Type B pancreatic cell (in vitro differentiated cells): ENCODE data around the gene FRAS1. TPM values are rescaled to one million over a fixed set of nuclear protein-coding genes. Genes with fewer than 3 reads are reported as not detected.

ENCODE experiments used
- DNase-seq: peaks from one replicate; pipeline ENCODE4 v3.0.0; 2021; ENCODE audit warnings: mixed read lengths; ENCODE audit not compliant: unreplicated experiment; ENCODE audit errors: extremely low spot score
- H3K27ac Mint-ChIP-seq: 2 replicates; pipeline ENCODE4 v1.8.0; 2021; ENCODE audit warnings: mild to moderate bottlenecking, mixed read lengths
- H3K27me3 Mint-ChIP-seq: 2 replicates; pipeline ENCODE4 v1.8.0; 2021; ENCODE audit warnings: mixed read lengths
- H3K36me3 Mint-ChIP-seq: 2 replicates; pipeline ENCODE4 v1.8.0; 2021; ENCODE audit warnings: mixed read lengths
- H3K4me1 Mint-ChIP-seq: one replicate; pipeline ENCODE4 v1.8.0; 2021; ENCODE audit warnings: mixed read lengths; ENCODE audit not compliant: unreplicated experiment
- H3K4me3 Mint-ChIP-seq: 2 replicates; pipeline ENCODE4 v1.8.0; 2021; ENCODE audit warnings: mild to moderate bottlenecking, mixed read lengths
- H3K9me3 Mint-ChIP-seq: 2 replicates; pipeline ENCODE4 v1.8.0; 2021; ENCODE audit warnings: mixed read lengths
- CTCF ChIP-seq: fragments of 200-600 bp; sonication (generic); conservative IDR thresholded peaks from 2 replicates; pipeline ENCODE4 v1.5.0; 2021; ENCODE audit warnings: antibody characterized with exemption, mild to moderate bottlenecking
- total RNA-seq: library from RNA; stranded (reverse); gene quantifications from 2 replicates; pipeline ENCODE4 v1.2.1, GENCODE V29; 2021; ENCODE audit warnings: low replicate concordance

Gene FRAS1
- total RNA-seq, 1 donor from 2014 or later: 37.7 TPM

GRCh38 chr4:78059938-78060337 is 2.8 kb downstream of the FRAS1 start:
- Mint-ChIP-seq H3K36me3 (no peaks in the 10 kb centered on the region), H3K4me1 (peaks cover 10% of the 10 kb centered on the region), H3K4me3 (peak overlapping the region; percentile 95), H3K27me3 (no peaks in the 10 kb centered on the region), H3K27ac (no peak overlapping the region), H3K9me3 (no peaks in the 10 kb centered on the region)
- no peak for TF ChIP-seq CTCF
- DNase-seq: no peak

- Mint-ChIP-seq H3K9me3 (peaks cover 1% of the 10 kb centered on the region), H3K36me3 (peaks cover under 1% of the 10 kb centered on the region), H3K27ac (no peak overlapping the region), H3K4me3 (no peak overlapping the region), H3K4me1 (peaks cover 5% of the 10 kb centered on the region), H3K27me3 (no peaks in the 10 kb centered on the region)
- TF ChIP-seq CTCF: no peak
- DNase-seq: no peak
These were observed 4.9 kb downstream of the FRAS1 start for GRCh38 chr4:78061939-78062570.

- H3K36me3 Mint-ChIP-seq: peaks cover 16% of the 10 kb centered on the region
- no peaks in the 10 kb centered on the region for H3K4me1 Mint-ChIP-seq
- H3K27me3 Mint-ChIP-seq: no peaks in the 10 kb centered on the region
- H3K27ac Mint-ChIP-seq: no peak overlapping the region
- H3K9me3 Mint-ChIP-seq: peaks cover 3% of the 10 kb centered on the region
- no peak overlapping the region for H3K4me3 Mint-ChIP-seq
- DNase-seq: no peak
- TF ChIP-seq CTCF: no peak
These were observed 8.5 kb downstream of the FRAS1 start for GRCh38 chr4:78065508-78066192.

- Mint-ChIP-seq H3K27me3 (no peaks in the 10 kb centered on the region), H3K27ac (no peak overlapping the region), H3K4me1 (no peaks in the 10 kb centered on the region), H3K9me3 (peaks cover 3% of the 10 kb centered on the region), H3K4me3 (no peak overlapping the region), H3K36me3 (peaks cover 21% of the 10 kb centered on the region)
- DNase-seq: no peak
- TF ChIP-seq CTCF: no peak
These were observed 11.4 kb downstream of the FRAS1 start for GRCh38 chr4:78068481-78068880.

- DNase-seq: no peak
- H3K27me3 Mint-ChIP-seq: no peaks in the 10 kb centered on the region
- no peak for TF ChIP-seq CTCF
- H3K4me3 Mint-ChIP-seq: no peak overlapping the region
- H3K36me3 Mint-ChIP-seq: peaks cover 21% of the 10 kb centered on the region
- H3K27ac Mint-ChIP-seq: no peak overlapping the region
- H3K4me1 Mint-ChIP-seq: no peaks in the 10 kb centered on the region
- peaks cover 3% of the 10 kb centered on the region for H3K9me3 Mint-ChIP-seq
These were observed 12.2 kb downstream of the FRAS1 start for GRCh38 chr4:78069319-78069718.
